ENCODE data around the gene CDKN1A.
"Not testable (repeated sequence)": the region's sequence is repeated elsewhere in the genome, so short reads cannot be mapped to it uniquely, and the experiment has no call there.

CDKN1A gene

DNA sequence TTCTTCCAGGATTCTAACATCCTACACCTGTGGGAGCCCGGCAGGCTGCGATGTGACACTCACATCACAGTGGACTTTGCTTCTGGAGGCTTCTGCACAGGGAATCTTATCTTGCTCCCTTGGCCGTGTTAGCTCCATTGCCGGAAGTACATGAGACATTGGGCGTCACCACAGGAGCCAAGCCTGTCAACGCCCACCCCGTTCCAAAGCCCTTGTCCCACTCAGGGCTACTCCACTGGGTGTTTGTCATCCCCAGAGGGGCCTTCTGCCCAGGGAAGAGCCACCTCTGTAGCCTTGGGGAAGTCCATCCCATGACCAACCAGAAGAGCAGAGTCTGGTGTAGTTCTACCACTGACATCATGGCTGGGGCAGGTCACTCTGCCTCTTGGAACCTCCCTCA, 20.8 kb downstream of the CDKN1A start:
- no peak for DNase-seq

DNA sequence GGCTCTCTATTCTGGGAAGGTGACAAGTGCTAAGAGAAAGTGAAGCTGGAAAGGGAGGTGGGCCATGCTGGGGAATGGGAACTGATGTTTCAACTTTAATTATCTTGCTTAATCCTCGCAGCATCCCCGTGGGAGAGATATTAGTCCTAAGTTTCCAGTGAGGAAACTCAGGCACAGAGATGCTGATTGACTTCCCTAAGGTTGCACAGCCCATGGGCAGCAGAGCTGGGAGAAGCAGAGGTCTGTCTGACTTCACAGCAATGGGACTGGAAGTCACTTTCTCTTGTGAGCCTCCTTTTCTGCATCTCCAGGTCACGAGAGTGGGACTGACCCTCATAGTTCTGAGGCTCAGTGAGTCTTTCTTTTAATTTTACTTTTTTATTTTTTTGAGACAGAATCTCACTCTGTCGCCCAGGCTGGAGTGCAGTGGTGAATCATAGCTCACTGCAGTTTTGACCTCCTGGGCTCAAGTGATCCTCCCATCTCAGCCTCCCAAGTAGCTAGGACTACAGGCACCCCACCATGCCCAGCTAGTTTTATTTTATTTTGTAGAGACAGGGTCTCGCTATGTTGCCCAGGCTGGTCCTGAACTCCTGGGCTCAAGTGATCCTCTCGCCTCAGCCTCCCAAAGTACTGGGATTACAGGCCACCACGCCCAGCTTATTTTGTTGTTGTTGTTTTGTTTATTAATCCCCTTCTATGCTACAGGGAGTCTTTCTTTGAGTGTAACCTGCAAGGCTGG, 21.7 kb downstream of the CDKN1A start:
- DNase-seq: no peak

DNA sequence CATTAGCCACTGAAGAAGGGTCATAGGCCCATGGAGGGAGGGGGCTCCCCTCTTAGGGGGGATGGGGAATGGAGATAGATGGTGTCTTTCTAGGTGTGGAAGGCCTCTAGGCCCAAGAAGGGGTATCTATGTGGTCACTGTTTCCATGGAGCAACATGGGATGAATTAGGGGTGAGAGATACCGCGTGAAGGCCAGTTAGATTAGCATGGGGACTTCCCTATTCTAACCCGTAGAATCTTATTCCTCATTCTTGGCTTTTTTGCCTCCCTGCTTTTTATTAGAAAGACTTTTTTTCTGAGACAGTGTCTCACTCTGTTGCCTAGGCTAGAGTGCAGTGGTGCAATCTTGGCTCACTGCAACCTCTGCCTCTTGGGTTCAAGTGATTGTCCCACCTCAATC, 22.3 kb downstream of the CDKN1A start:
- no peak for DNase-seq

- DNase-seq: no peak
These were observed 23.0 kb downstream of the CDKN1A start for GRCh38 chr6:36701401-36701991.

- DNase-seq: no peak
These were observed 24.1 kb downstream of the CDKN1A start for GRCh38 chr6:36702656-36703055.

GRCh38 chr6:36703081-36703606, 24.6 kb downstream of the CDKN1A start:
- no peak for DNase-seq

- no peak for DNase-seq
These were observed 25.5 kb downstream of the CDKN1A start for GRCh38 chr6:36703982-36704381.

DNA sequence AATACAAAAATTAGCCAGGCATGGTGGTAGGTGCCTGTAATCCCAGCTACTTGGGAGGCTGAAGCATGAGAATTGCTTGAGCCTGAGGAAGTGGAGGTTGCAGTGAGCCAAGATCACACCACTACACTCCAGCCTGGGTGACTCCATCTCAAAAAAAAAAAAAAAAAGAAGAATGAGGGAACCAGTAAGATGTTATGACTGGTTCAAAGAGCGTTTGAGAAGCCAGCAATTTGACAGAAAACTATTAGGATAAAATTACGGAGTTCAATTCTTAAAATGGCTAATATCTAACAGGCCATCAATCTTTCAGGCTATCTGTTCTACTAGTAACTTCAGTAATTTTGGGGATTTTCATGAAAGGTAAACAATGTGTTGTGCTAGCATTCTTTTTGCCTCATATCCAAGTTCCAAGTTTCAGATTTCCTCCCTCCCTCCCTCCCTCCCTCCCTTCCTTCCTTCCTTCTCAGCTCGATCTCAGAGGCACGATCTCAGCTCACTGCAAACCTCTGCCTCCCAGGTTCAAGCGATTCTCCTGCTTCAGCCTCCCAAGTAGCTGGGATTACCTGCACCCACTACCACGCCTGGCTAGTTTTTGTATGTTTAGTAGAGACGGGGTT, 26.6 kb downstream of the CDKN1A start:
- not testable (repeated sequence) for DNase-seq

DNA sequence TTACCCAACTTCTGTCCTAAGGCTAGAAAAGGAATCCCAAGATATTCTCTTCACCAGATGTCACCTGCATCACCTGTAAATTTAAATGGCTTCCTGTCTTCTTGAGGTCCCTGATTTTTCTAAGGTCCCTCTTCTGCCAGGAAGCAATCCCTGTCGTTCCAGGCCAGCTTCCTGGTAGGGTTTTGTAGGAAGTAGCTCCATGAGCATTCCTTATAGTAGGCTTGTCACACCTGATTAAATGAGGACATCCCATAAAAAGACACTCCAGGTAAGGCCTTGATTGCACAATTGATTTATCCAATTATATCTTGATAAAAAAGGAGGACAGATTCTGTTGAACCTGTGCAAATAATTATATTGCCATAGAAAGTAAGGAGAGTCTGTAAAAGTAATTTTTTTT, 27.8 kb downstream of the CDKN1A start:
- no peak for DNase-seq

DNA sequence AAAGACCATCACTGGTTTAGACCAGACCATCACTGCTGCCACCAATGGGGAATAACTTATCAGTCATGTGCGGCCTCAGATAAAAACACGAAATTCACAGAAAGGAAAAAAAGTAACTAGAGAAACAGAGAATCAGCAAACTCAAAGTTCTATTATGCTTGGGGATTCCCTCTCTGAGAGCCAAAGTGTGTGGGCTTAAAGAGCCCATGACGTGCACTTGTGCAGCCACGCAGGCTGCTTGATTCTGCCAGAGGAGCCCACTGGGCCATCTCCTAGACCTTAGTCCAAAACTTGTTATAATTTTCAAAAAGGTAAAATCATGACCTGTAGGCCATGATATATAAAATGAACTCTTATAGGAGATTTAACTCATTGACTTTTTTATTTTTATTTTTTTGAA, 34.3 kb downstream of the CDKN1A start:
- no peak for DNase-seq

- DNase-seq: no peak
These were observed 35.3 kb downstream of the CDKN1A start for GRCh38 chr6:36713846-36714245.

DNA sequence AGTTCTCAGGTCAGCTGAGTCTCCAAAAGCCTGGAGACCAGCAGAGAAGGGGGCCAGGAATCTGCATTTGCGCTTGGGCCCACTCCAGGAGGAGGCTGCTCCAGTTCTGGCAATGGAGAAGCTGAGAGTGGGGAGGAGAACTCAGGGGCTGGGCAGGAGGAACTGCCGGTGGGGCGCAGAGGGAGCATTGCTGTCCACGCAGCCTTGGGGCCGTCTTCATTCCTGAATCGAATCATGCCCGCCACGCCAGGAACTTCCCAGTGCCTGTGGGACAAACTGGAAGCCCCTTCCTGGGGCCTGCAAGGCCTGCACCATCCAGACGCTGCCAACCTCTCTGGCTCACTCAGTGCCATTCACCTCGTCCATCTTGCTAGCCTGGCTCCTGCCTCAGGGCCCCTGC, 36.0 kb downstream of the CDKN1A start:
- no peak for DNase-seq

GRCh38 chr6:36715469-36715868, 37.0 kb downstream of the CDKN1A start:
- DNase-seq: no peak

GRCh38 chr6:36716476-36717093, 38.1 kb downstream of the CDKN1A start:
- no peak for DNase-seq

DNA sequence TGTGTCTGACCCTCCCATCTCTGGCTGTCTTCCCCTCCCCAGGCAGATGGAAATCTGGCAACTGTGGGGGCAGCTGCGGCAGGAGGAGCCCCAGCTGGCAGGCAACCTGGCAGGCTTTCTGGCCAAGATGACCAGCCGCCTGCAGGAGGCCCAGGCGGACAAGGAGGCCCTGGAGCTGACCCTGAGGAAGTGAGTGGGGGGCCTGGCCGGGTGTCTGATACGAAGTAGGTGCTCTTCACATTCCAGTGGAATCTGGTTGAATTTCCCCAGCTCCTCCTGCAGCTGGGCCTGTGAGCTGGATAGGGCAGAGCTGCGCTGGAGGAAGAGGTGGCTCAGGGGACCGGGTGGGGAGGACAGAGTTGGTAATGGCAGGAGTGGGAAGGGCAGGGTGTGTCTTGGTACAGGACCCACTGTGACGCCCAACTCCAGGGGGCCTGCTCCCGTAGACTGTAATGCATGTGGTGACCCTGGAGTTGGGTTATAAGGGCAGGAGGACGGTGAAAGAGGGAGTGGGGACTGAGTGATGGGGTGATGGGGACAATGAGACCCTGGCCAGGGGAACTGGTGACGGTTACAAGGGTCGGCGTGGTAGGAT, 38.8 kb downstream of the CDKN1A start:
- no peak for DNase-seq

DNA sequence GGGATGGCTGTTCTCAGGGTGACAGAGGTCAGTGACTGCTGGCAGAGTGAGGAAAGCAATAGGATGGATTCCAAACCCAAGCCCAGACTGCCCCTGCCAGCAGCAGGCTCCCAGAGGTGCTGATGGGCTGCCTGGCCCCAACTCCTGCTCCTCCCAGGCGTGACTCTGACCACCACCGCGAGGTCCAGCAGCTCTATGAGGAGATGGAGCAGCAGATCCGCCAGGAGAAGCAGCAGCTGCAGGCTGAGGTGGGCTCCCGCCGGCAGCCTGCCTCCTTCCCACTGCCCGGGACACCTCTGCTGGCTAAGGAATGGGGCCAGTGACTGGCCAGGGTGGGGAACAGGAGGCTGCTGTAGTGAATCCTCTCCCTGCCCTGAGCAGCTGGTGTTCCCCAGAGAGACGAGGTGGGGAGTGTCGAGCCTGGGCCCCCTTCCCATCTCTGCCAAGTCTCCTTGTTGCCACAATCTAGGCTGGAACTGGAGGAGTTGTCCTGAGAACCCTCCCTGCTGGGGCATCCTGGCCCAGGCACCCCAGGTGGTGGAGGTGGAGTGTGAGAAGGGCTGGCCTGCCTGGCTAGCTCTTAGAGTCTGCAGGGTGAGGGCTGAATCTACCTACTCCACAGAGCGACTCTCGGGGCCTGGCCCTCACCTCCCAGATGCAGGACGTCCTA, 39.5 kb downstream of the CDKN1A start:
- DNase-seq: no peak

- DNase-seq: no peak
These were observed 40.0 kb downstream of the CDKN1A start for GRCh38 chr6:36718560-36718959.

DNA sequence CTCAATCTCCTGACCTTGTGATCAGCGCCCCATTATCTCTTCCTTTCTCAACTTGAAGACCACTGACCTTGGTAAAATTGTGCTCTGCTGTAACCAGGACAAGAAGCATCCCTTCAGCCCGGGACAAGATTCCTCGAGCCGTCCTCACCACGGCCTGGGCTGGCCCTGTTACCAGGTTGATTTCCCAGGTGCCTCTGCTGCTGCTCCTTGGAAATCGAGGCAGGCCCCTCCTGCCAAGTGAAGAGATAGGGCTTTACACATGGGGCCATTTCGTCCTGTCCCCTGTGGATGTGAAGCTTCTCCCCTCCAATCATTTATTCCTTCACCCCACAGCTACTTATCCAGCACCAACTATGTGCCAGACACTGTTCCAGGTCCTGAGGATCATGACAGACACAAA, 40.6 kb downstream of the CDKN1A start:
- DNase-seq: no peak

GRCh38 chr6:36720251-36721141, 42.0 kb downstream of the CDKN1A start:
- no peak for DNase-seq

DNA sequence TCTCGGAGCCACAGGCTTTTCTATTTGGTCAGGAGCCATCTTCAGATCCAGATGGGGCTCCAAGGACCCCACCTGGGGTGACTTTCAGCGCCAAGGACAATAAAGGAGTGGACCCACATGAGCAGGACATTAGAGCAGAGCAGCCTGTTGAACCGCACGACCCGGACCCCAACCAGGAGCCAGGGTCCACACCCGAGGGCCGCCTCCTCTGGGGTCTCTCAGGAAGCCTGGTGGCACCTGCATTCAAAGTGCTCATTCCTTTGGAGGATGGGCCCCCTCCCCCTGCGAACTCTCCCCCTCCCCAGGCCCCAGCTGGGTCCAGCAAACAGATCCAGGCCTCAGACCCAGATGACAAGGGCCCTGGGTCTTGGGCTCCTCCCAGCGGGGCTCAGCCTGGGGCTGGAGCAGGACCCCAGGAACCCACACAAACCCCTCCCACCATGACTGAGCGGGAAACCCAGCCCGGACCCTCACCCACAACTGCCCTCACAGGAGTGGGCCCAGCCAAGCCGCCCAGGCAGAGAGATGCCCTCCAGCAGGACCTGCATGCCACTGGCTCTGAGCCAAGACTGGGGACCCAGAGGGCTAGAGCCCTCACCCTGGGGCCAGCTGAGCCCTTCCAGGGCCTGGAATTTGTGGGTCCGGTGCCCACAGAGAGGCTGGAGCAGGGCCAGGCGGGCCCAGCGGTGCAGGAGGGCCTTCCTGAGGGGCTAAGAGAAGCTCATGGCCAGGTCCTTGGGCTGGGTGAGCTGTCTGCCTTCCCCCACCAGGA, 43.0 kb downstream of the CDKN1A start:
- DNase-seq: no peak

- no peak for DNase-seq
These were observed 43.9 kb downstream of the CDKN1A start for GRCh38 chr6:36722365-36722764.
